ENCODE results near the gene CELF4.

- TF ChIP-seq CTCF (IDR thresholded peaks at IDR 0.05) (no peak), POLR2AphosphoS5 (IDR thresholded peaks at IDR 0.05) (no peak), EP300 (IDR thresholded peaks at IDR 0.05) (no peak), POLR2A (IDR thresholded peaks at IDR 0.05) (no peak)
Measured at GRCh38 chr18:37506001-37506400, 59.6 kb downstream of the CELF4 start.

Measured in upper lobe of left lung (tissue), 4 donors.